GM18526 (cell line): Measurements from ENCODE around the gene PECR.
A peak's percentile ranks its signal among the peaks of the same experiment; 100 is the strongest.

Experiments
- POLR2A ChIP-seq: IDR thresholded peaks from 3 replicates; pipeline ENCODE4 v1.6.1; 2011; ENCODE audit not compliant: insufficient read length; ENCODE audit errors: extremely low read depth

PECR gene

GRCh38 chr2:216081487-216082116 is at the start of gene PECR, which contains the start of gene TMEM169:
Gene PECR (minus strand): TSS chr2:216081809. CDS start chr2:216081741, 68 bp downstream.
Gene TMEM169 (plus strand): TSS chr2:216081919. CDS start chr2:216095964, 14,045 bp downstream.
- peak; percentile 81 for TF ChIP-seq POLR2A

GRCh38 chr2:216130346-216130971 is 48.9 kb upstream of the PECR start:
- TF ChIP-seq POLR2A, result no peak

DNA sequence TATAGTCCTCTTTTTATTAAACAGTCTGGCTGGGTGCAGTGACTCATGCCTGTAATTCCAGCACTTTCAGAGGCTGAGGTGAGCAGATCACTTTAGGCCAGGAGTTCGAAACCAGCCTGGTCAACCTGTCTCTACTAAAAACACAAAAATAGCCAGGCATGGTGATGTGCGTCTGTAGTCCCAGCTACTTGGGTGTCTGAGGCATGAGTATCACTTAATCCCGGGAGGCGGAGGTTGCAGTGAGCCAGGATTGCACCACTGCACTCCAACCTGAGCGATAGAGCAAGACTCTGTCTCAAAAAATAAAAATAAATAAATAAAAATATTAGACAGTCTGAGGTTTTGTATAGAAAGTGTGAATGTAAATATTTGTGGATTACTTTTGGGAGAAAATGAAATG is 45.3 kb upstream of the PECR start:
- TF ChIP-seq POLR2A, result no peak

GRCh38 chr2:216121255-216121654 is 39.6 kb upstream of the PECR start:
- no peak for TF ChIP-seq POLR2A

GRCh38 chr2:216119986-216120385 is 38.4 kb upstream of the PECR start:
- no peak for TF ChIP-seq POLR2A

DNA sequence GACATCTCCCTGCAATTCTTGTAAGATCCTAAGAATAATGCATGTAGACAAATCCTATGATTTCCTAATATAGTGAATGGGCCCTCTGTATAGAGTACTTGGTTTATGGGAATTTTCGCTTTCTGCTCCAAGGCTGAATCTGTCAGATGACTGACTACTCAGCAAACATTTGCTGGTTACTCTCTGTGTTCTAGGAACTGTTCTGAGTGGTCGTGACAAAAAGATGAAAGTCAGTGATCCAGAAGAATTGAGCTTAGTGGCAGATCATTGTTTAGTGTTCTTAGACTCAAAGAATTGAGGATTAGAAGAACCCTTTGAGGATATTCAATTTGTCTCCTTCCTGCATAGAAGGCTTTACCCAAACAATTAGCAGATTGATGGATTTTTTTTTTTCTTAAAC is 37.5 kb upstream of the PECR start:
- no peak for TF ChIP-seq POLR2A

DNA sequence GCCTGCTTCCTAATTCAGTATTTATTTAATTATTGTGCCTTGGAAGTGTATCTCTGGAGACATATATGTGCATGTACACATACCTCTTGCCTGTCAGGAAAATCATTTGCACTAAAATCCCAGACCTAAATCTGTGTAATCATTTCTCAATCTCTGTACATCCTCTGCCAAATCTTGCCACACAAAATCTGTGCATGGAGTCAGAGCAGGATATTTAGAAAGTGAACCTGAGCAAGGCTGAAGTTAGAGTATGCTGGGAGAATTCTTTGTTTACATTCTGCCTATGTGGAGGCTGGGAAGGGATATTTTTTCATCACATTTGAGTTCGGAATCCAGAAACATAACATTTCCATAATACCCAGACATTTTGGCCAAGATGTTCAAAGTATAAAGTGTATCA is 36.9 kb upstream of the PECR start:
- no peak for TF ChIP-seq POLR2A

DNA sequence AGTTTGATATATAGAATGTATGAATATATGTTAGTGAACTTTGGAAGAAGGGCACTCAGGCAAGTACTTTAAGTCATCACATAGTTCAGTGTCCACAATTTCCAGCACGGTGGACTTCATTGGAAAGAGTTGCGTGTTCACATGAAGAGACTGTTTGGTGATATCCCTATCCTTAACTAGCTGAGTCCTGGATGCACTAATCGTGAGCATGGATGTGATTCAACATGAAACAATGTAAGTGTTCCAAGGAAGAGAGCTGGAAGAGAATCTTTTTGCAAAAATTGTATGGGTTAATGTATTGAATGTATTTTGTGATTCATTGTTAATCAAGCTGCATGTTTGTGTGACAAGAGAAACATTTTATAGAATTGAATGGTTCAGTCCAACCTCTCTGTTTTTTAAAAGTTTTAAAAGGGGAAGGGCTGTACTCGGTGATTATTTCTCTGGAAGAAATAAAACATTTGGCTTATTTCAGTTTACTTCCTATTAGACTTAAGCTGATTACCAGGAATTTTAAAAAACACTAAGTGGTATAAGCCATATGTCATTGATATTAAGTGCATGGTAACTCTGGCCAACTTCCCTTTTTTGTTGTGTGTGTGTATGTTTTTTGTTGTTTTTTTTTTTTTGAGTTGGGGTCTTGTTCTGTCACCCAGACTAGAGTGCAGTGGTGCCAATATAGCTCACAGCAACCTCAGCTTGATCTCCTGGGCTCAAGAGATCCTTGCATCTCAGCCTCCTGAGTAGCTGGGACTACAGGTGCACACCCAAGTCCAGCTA is 36.1 kb upstream of the PECR start:
- TF ChIP-seq POLR2A, result no peak

- TF ChIP-seq POLR2A, result no peak
Observed at GRCh38 chr2:216116418-216116817, 34.8 kb upstream of the PECR start.

- TF ChIP-seq POLR2A, result peak; percentile 56
Observed at GRCh38 chr2:216114714-216115531, 33.3 kb upstream of the PECR start.

DNA sequence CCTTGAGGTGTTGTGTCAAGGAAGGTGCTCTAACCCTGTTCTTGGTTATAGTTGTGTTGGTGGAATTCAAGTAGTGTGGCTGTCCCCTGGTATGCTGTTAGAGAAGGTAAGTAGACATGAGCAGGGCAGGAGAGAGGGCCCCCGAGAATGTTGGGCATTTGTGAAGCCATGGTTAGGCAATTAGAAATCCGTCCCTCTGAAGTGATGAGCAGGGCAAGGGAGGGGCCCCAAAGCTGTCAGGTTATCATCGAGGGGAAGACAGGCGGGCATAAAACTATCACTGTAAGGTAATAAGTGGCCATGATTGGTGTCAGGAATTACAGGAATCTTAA is 32.7 kb upstream of the PECR start:
- no peak for TF ChIP-seq POLR2A

GRCh38 chr2:216113572-216113971 is 32.0 kb upstream of the PECR start:
- no peak for TF ChIP-seq POLR2A

GRCh38 chr2:216112926-216113325 is 31.3 kb upstream of the PECR start:
- TF ChIP-seq POLR2A, result no peak

- no peak for TF ChIP-seq POLR2A
Observed at GRCh38 chr2:216111122-216111521, 29.5 kb upstream of the PECR start.

GRCh38 chr2:216110620-216111019 is 29.0 kb upstream of the PECR start:
- no peak for TF ChIP-seq POLR2A

DNA sequence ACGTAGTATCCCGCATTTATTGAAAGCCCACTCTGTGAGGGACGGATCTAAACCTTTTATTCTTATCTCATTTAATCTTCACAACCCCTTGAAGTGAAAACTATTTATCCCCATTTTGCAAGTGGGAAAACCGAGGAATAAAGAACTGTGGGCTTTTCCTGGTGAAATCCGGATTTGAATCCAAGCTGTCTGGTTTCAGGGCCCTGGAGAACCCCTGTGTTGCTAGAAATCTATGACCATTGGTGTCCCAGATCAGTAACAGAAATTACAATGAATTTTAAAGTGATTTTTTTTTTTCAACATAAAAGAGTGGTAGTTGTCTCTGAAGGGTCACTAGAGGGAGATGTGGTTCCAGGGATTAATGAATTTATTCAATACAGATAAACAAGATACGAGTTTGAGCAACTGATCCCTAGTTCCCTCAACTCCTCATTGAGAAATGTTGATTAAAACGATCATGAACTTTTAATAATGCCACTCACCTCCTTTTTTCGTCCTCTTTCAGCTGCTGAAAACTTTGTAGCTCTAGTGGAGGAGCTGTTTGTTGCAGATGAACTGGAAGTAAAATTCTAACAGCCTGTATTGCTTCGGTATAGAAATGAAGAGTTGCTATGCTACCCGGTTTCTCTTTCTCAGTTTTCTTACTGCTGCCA is 28.5 kb upstream of the PECR start:
- no peak for TF ChIP-seq POLR2A
